ENCODE results near the gene MAP3K19. TPM values are rescaled to one million over a fixed set of nuclear protein-coding genes. Genes with fewer than 3 reads are reported as not detected.

Gene MAP3K19
- total and polyA plus RNA-seq, 2 experiments from 2014 or later = not detected

GRCh38 chr2:134946073-134946472 is 101.2 kb downstream of the MAP3K19 start:
- H4K20me1 ChIP-seq (replicated peaks; ENCODE audit: insufficient read depth) = no peaks in the 10 kb centered on the region; the same call in 1 of the 2 replicates
- peaks cover 46% of the 10 kb centered on the region for H3K79me2 ChIP-seq (replicated peaks; ENCODE audit: insufficient read depth)
- DNase-seq (ENCODE audit: low spot score) (no peak), ATAC-seq (no peak)
- Mint-ChIP-seq H3K27me3 (ENCODE audit: insufficient read depth, low read depth, poor library complexity) (peaks cover 2% of the 10 kb centered on the region), H3K4me3 (no peak overlapping the region), H3K36me3 (ENCODE audit: low read depth) (peaks cover 57% of the 10 kb centered on the region), H3K4me1 (peaks cover 16% of the 10 kb centered on the region; the same call in 2 of the 3 replicates), H3K9me3 (no peaks in the 10 kb centered on the region), H3K27ac (no peak overlapping the region)
- H3K4me1 ChIP-seq (ENCODE audit: insufficient read depth) = no peaks in the 10 kb centered on the region
- no peaks in the 10 kb centered on the region for H3K9me2 ChIP-seq (ENCODE audit: insufficient read depth)
- no peak overlapping the region for H3K4me2 ChIP-seq
- peaks cover 22% of the 10 kb centered on the region for H3K36me3 ChIP-seq (ENCODE audit: insufficient read depth)
- TF ChIP-seq STAT1 (IDR thresholded peaks at IDR 0.05; ENCODE audit: unreplicated experiment) (no peak), ZNF462 (CRISPR knock-in tag; IDR thresholded peaks at IDR 0.05) (no peak), ETS1 (IDR thresholded peaks at IDR 0.05) (no peak), EZH2 (IDR thresholded peaks at IDR 0.05; ENCODE audit: low read depth, unreplicated experiment) (no peak), CTCF (conservative IDR thresholded peaks at IDR 0.05; ENCODE audit: low read depth in 2 of 2) (no peak), ZNF331 (CRISPR knock-in tag; IDR thresholded peaks at IDR 0.05; ENCODE audit: low read depth) (no peak), JUNB (IDR thresholded peaks at IDR 0.05; ENCODE audit: unreplicated experiment) (no peak), NANOG (IDR thresholded peaks at IDR 0.05; ENCODE audit: borderline replicate concordance) (no peak), POLR2AphosphoS5 (IDR thresholded peaks at IDR 0.05; ENCODE audit: low read depth) (no peak), CREB1 (CRISPR knock-in tag; IDR thresholded peaks at IDR 0.05; ENCODE audit: low read depth) (no peak)
- TF ChIP-seq, protein P1, sequence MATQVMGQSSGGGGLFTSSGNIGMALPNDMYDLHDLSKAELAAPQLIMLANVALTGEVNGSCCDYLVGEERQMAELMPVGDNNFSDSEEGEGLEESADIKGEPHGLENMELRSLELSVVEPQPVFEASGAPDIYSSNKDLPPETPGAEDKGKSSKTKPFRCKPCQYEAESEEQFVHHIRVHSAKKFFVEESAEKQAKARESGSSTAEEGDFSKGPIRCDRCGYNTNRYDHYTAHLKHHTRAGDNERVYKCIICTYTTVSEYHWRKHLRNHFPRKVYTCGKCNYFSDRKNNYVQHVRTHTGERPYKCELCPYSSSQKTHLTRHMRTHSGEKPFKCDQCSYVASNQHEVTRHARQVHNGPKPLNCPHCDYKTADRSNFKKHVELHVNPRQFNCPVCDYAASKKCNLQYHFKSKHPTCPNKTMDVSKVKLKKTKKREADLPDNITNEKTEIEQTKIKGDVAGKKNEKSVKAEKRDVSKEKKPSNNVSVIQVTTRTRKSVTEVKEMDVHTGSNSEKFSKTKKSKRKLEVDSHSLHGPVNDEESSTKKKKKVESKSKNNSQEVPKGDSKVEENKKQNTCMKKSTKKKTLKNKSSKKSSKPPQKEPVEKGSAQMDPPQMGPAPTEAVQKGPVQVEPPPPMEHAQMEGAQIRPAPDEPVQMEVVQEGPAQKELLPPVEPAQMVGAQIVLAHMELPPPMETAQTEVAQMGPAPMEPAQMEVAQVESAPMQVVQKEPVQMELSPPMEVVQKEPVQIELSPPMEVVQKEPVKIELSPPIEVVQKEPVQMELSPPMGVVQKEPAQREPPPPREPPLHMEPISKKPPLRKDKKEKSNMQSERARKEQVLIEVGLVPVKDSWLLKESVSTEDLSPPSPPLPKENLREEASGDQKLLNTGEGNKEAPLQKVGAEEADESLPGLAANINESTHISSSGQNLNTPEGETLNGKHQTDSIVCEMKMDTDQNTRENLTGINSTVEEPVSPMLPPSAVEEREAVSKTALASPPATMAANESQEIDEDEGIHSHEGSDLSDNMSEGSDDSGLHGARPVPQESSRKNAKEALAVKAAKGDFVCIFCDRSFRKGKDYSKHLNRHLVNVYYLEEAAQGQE (IDR thresholded peaks at IDR 0.05; ENCODE audit: unreplicated experiment) = no peak
- H2AFZ ChIP-seq = no peak overlapping the region
- no peaks in the 10 kb centered on the region for H3K27me3 ChIP-seq (ENCODE audit: insufficient read depth)
- no peaks in the 10 kb centered on the region for H3F3A ChIP-seq (replicated peaks; ENCODE audit: low read depth)
- H3K4me3 ChIP-seq = no peak overlapping the region
- H3K27ac ChIP-seq (ENCODE audit: low read depth) = no peak overlapping the region

Measured in GM23338 (cell line).